Measurements from ENCODE around the gene CSRNP3. TPM values are rescaled to one million over a fixed set of nuclear protein-coding genes. Genes with fewer than 3 reads are reported as not detected.

Gene CSRNP3
- polyA plus RNA-seq, 1 donor: 11.0 TPM

- DNase-seq: no peak
These were observed 70.5 kb downstream of the CSRNP3 start for GRCh38 chr2:165539985-165540384.

GRCh38 chr2:165544897-165545296 lies 75.4 kb downstream of the CSRNP3 start:
- no peak for DNase-seq

- no peak for DNase-seq
These were observed 78.4 kb downstream of the CSRNP3 start for GRCh38 chr2:165547900-165548299.

- no peak for DNase-seq
These were observed 80.1 kb downstream of the CSRNP3 start for GRCh38 chr2:165549619-165550018.

- DNase-seq: no peak
These were observed 89.3 kb downstream of the CSRNP3 start for GRCh38 chr2:165558832-165559231.

- DNase-seq: no peak
These were observed 91.0 kb downstream of the CSRNP3 start for GRCh38 chr2:165560377-165560988.

- DNase-seq: no peak
These were observed 92.0 kb downstream of the CSRNP3 start for GRCh38 chr2:165561516-165561915.

GRCh38 chr2:165562233-165562632 lies 92.7 kb downstream of the CSRNP3 start:
- DNase-seq: no peak

- no peak for DNase-seq
These were observed 94.1 kb downstream of the CSRNP3 start for GRCh38 chr2:165563468-165564225.

- no peak for DNase-seq
These were observed 96.5 kb downstream of the CSRNP3 start for GRCh38 chr2:165566008-165566407.

GRCh38 chr2:165567273-165567672 lies 97.8 kb downstream of the CSRNP3 start:
- DNase-seq: no peak

- DNase-seq: no peak
These were observed 98.9 kb downstream of the CSRNP3 start for GRCh38 chr2:165568361-165568760.

GRCh38 chr2:165571477-165571876 lies 102.0 kb downstream of the CSRNP3 start:
- DNase-seq: no peak

GRCh38 chr2:165572151-165572550 lies 102.7 kb downstream of the CSRNP3 start:
- DNase-seq: no peak

GRCh38 chr2:165573534-165574461 lies 104.3 kb downstream of the CSRNP3 start:
- peak; percentile 87 for DNase-seq

GRCh38 chr2:165575044-165575615 lies 105.6 kb downstream of the CSRNP3 start:
- DNase-seq: no peak

GRCh38 chr2:165576409-165577154 lies 107.1 kb downstream of the CSRNP3 start:
- DNase-seq: no peak

GRCh38 chr2:165582409-165582808 lies 112.9 kb downstream of the CSRNP3 start:
- DNase-seq: no peak

GRCh38 chr2:165582863-165583506 lies 113.5 kb downstream of the CSRNP3 start:
- no peak for DNase-seq

GRCh38 chr2:165584126-165584654 lies 114.7 kb downstream of the CSRNP3 start:
- DNase-seq: no peak

GRCh38 chr2:165586019-165586418 lies 116.5 kb downstream of the CSRNP3 start:
- DNase-seq: no peak

All from left kidney (tissue), 2 donors.